ENCODE measurements around the gene THAP4. TPM values are rescaled to one million over a fixed set of nuclear protein-coding genes. Genes with fewer than 3 reads are reported as not detected.
"Not testable (repeated sequence)": the region's sequence is repeated elsewhere in the genome, so short reads cannot be mapped to it uniquely, and the experiment has no call there.

THAP4 gene
- polyA plus RNA-seq, 1 of the 3 experiments (the other 2 are of a cell fraction): 64.7 TPM

GRCh38 chr2:241568726-241569125 lies 68.2 kb downstream of the THAP4 start:
- Histone ChIP-seq H3K9me3 (no peaks in the 10 kb centered on the region), H3K4me1 (ENCODE audit: control insufficient read depth in 1 of 2, insufficient read depth in 2 of 2, low read depth in 1 of 2, low read length in 1 of 2) (no peaks in the 10 kb centered on the region), H3K4me2 (no peak overlapping the region), H3K27me3 (ENCODE audit: insufficient read depth) (no peaks in the 10 kb centered on the region), H3K27ac (ENCODE audit: low read depth in 2 of 2, low read length in 1 of 2) (no peak overlapping the region), H3F3A (replicated peaks; ENCODE audit: insufficient read depth) (peaks cover 2% of the 10 kb centered on the region), H3K79me2 (ENCODE audit: insufficient read depth) (no peaks in the 10 kb centered on the region), H4K20me1 (ENCODE audit: insufficient read depth) (no peaks in the 10 kb centered on the region), H3K4me3 (ENCODE audit: low read depth in 2 of 2, low read length in 1 of 2) (no peak overlapping the region), H3K36me3 (replicated peaks in 1 of 2; ENCODE audit: control insufficient read depth in 1 of 2, insufficient read depth in 2 of 2, low read length in 1 of 2) (no peaks in the 10 kb centered on the region), H2AFZ (ENCODE audit: low read depth) (no peak overlapping the region), H3K9me2 (no peaks in the 10 kb centered on the region), H3K9ac (no peak overlapping the region)
- ChIA-PET POLR2A (no interaction called here), CTCF (interaction anchor here (1.4 kb wide), 1 partner anchor 30 kb away, joined by 4 read pairs; no protein-coding TSS in a partner anchor)
- 100% methylated on average over 4 of the region's 4 CpGs for WGBS (ENCODE audit: low lambda C conversion rate)
- DNase-seq: no peak
- TF ChIP-seq REST (IDR thresholded peaks at IDR 0.05; ENCODE audit: low read depth, low read length) (no peak), EZH2phosphoT487 (IDR thresholded peaks at IDR 0.05; ENCODE audit: borderline replicate concordance, low read depth) (no peak), RCOR1 (IDR thresholded peaks at IDR 0.05; ENCODE audit: low read length) (no peak), NFIC (IDR thresholded peaks at IDR 0.05; ENCODE audit: borderline replicate concordance) (no peak), CTCF (IDR thresholded peaks at IDR 0.05) (no peak), GABPA (IDR thresholded peaks at IDR 0.05; ENCODE audit: low read depth) (no peak)

- Histone ChIP-seq H3F3A (replicated peaks; ENCODE audit: insufficient read depth) (peaks cover 2% of the 10 kb centered on the region), H3K9ac (no peak overlapping the region), H3K4me3 (ENCODE audit: low read depth in 2 of 2, low read length in 1 of 2) (no peak overlapping the region), H3K9me2 (no peaks in the 10 kb centered on the region), H4K20me1 (ENCODE audit: insufficient read depth) (no peaks in the 10 kb centered on the region), H3K4me1 (ENCODE audit: control insufficient read depth in 1 of 2, insufficient read depth in 2 of 2, low read depth in 1 of 2, low read length in 1 of 2) (no peaks in the 10 kb centered on the region; a peak in 1 of 4 replicates), H3K36me3 (replicated peaks in 1 of 2; ENCODE audit: control insufficient read depth in 1 of 2, insufficient read depth in 2 of 2, low read length in 1 of 2) (no peaks in the 10 kb centered on the region), H3K27me3 (ENCODE audit: insufficient read depth) (no peaks in the 10 kb centered on the region), H3K27ac (ENCODE audit: low read depth in 2 of 2, low read length in 1 of 2) (no peak overlapping the region), H3K79me2 (ENCODE audit: insufficient read depth) (no peaks in the 10 kb centered on the region), H3K9me3 (no peaks in the 10 kb centered on the region), H2AFZ (ENCODE audit: low read depth) (no peak overlapping the region), H3K4me2 (no peak overlapping the region)
- ChIA-PET CTCF (no interaction called here), POLR2A (no interaction called here)
- 89% methylated on average over 8 of the region's 8 CpGs for WGBS (ENCODE audit: low lambda C conversion rate)
- DNase-seq: no peak
- no peak for TF ChIP-seq CTCF (IDR thresholded peaks at IDR 0.05)
- no peak for TF ChIP-seq ELF1 (IDR thresholded peaks at IDR 0.05)
- TF ChIP-seq TEAD4 (IDR thresholded peaks at IDR 0.05; ENCODE audit: borderline replicate concordance, insufficient read depth): no peak
- no peak for TF ChIP-seq SIN3A (IDR thresholded peaks at IDR 0.05; ENCODE audit: borderline replicate concordance, low read depth, low read length)
- no peak for TF ChIP-seq USF2 (IDR thresholded peaks at IDR 0.05; ENCODE audit: borderline replicate concordance, low read depth, low read length)
- TF ChIP-seq SMC3 (IDR thresholded peaks at IDR 0.05; ENCODE audit: low read depth, low read length): no peak
- TF ChIP-seq EP300 (IDR thresholded peaks at IDR 0.05; ENCODE audit: borderline replicate concordance in 1 of 2, low read depth in 1 of 2, low read length in 1 of 2): no peak
Measured at GRCh38 chr2:241567776-241568175, 69.2 kb downstream of the THAP4 start.

- H3K27me3 ChIP-seq (ENCODE audit: insufficient read depth); H2AFZ ChIP-seq (ENCODE audit: low read depth); DNase-seq; H3K9ac ChIP-seq; H3K9me2 ChIP-seq; H3K9me3 ChIP-seq; POLR2A ChIA-PET; H3K4me1 ChIP-seq (ENCODE audit: control insufficient read depth in 1 of 2, insufficient read depth in 2 of 2, low read depth in 1 of 2, low read length in 1 of 2); CTCF ChIA-PET; H3K4me3 ChIP-seq (ENCODE audit: low read depth in 2 of 2, low read length in 1 of 2); H3K36me3 ChIP-seq (replicated peaks in 1 of 2; ENCODE audit: control insufficient read depth in 1 of 2, insufficient read depth in 2 of 2, low read length in 1 of 2); H3K4me2 ChIP-seq; H4K20me1 ChIP-seq (ENCODE audit: insufficient read depth); H3K27ac ChIP-seq (ENCODE audit: low read depth in 2 of 2, low read length in 1 of 2); H3F3A ChIP-seq (replicated peaks; ENCODE audit: insufficient read depth); H3K79me2 ChIP-seq (ENCODE audit: insufficient read depth): not testable (repeated sequence)
- WGBS (ENCODE audit: low lambda C conversion rate): 94% methylated on average over 15 of the region's 15 CpGs
Measured at GRCh38 chr2:241567266-241567665, 69.7 kb downstream of the THAP4 start.
